HG02642 (cell line): ENCODE data around the gene SHKBP1.
"Not testable (repeated sequence)": the region's sequence is repeated elsewhere in the genome, so short reads cannot be mapped to it uniquely, and the experiment has no call there.

ENCODE experiments used
- ATAC-seq: cut with Tn5 transposase; IDR thresholded peaks from one replicate; pipeline ENCODE4 v1.9.1; 2021; ENCODE audit warnings: mild to moderate bottlenecking; ENCODE audit not compliant: unreplicated experiment, poor library complexity

Gene SHKBP1

DNA sequence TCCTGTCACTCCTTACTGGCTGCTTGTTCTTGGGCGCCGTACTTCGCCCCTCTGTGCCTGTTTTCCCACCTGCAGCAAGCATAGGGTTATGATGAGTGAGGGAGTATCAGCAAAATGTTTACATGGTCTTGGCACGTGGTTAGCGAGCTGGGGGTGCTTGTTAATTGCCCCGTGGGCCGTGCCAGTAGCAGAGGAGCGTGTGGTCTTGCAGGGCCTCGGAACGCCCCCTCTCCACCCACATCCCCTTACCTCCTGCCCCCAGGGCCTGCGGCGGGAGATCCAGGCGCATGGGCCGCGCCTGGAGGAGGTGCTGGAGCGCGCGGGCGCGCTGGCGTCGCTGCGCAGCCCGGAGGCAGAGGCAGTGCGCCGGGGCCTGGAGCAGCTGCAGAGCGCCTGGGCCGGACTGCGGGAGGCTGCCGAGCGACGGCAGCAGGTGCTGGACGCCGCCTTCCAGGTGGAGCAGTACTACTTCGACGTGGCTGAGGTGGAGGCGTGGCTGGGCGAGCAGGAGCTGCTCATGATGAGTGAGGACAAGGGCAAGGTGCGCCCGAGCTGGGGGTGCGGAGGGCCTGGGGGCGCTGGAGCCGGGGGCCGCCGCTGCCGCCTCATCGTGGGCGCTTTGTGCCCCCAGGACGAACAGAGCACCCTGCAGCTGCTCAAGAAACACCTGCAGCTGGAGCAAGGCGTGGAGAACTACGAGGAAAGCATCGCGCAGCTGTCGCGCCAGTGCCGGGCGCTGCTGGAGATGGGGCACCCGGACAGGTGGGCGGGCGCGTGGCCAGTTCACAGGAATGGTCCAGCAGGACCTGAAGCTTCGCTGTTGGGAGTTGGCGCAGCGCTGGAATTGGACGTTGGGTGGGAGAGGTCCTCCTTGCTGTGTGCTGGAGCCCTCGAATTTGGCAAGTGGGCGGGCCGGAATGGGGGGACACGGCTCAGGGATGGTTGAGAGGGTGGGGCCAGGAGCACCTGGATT, 22.5 kb upstream of the SHKBP1 start:
- no peak for ATAC-seq

DNA sequence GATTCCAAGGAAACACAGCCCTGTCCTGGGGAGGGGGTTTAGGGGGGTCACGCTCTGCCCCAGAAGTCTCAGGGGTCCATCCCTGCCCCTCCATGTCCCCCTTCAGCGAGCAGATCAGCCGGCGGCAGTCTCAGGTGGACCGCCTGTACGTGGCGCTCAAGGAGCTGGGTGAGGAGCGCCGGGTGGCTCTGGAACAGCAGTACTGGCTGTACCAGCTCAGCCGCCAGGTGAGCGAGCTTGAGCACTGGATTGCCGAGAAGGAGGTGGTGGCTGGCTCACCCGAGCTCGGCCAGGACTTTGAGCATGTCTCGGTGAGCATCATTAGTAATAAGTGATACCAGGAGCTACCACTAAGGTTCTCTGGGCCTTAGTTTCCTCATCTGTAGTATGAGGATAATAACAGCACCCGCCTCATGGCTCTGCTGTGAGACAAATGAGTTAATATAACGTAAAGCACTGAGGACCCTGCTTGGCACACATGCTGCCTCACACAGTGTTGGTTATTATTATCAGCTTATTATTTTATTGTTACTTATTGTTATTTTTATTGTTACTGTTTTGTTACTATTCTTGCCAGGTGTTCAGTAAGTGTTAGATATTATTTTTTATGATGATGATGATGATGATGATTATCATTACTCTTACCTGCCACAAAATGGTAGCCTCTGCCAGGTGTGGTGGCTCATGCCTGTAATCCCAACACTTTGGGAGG, 20.5 kb upstream of the SHKBP1 start:
- ATAC-seq: no peak

DNA sequence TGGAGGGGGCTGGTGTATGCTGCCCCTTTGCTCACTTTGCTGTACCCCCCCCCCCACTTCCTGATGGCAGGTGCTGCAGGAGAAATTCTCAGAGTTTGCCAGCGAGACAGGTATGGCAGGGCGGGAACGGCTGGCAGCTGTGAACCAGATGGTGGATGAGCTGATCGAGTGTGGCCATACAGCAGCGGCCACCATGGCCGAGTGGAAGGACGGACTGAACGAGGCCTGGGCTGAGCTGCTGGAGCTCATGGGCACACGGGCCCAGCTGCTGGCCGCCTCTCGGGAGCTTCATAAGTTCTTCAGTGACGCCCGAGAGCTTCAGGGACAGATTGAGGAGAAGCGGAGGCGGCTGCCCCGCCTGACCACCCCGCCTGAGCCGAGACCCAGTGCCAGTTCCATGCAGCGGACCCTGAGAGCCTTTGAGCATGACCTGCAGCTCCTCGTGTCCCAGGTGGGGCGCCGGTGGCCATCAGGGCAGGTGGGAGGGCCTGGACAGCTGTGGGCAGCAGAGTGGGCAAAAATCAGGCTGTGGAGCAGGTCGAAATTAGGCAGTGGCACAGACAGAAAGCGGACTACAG, 19.6 kb upstream of the SHKBP1 start:
- ATAC-seq: no peak

DNA sequence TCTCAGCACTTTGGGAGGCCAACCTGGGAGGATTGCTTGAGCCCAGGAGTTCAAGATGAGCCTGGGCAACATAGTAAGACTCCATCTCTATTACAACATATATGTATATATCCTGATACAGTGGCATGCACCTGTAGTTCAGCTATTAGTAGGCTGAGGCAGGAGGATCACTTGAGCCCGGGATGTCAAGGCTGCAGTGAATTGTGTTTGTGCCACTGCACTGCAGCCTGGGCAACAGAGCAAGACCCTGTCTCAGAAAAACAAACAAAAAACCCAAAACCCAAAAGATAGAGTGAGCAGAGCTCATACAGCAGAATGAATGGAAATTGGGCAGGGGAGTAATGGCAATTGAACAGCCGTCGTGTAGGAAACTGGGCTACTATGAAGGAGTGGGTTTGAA, 17.3 kb upstream of the SHKBP1 start:
- no peak for ATAC-seq

DNA sequence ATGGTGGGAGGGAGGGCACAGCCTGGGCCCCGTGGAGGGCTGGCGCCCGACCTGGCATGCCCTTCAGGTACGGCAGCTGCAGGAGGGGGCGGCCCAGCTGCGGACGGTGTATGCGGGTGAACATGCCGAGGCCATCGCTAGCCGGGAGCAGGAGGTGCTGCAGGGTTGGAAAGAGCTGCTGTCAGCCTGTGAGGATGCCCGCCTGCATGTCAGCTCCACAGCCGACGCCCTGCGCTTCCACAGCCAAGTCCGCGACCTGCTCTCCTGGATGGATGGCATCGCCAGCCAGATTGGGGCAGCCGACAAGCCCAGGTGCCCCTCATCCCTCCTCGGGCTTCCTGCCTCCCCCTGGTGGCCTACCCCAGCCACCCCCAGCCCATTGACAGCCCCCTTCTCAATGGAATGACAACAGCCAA, 16.6 kb upstream of the SHKBP1 start:
- ATAC-seq: no peak

DNA sequence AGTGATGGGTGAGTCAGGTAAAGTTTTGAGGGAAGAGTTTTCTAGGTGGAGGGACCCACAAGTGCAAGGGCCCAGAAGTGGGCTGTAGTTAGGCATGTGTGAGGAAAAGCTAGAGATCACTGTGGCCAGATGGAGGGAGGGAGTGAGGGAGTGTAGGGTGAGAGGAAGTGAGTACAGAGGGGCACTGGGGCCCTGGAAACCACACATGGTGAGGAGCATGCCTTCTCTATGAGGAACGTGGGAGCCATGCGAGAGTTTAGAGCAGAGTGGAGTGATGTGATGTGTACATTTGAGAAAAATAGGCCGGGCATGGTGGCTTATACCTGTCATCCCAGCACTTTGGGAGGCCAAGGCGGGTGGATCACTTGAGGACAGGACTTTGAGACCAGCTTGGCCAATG, 14.7 kb upstream of the SHKBP1 start:
- ATAC-seq: no peak

DNA sequence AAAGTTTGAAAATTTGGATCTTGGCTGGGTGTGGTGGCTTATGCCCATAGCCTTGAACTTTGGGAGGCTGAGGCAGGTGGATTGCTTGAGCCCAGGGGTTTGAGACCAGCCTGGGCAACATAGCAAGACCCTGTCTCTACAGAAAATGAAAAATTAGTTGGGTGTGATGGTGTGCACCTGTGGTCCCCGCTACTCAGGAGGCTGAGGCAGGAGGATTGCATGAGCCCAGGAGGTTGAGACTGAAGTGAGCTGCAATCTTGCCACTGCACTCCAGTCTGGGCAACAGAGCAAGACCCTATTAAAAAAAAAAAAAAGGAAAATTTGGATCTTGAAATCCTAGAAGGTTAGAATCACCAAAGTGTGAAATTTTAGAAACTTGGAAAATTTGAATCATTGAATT, 12.1 kb upstream of the SHKBP1 start:
- ATAC-seq: not testable (repeated sequence)

DNA sequence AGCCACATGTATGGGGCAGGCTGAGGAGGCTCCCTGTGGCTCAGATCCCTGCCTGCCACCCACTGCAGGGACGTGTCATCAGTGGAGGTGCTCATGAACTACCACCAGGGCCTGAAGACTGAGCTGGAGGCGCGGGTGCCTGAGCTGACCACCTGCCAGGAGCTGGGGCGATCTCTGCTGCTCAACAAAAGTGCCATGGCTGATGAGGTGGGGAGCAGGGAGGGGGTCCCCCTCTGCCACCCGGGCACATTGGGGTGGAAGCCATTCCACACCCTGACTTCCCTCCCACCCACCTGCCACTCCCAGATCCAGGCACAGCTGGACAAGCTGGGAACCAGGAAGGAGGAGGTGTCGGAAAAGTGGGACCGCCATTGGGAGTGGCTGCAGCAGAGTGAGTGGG, 11.3 kb upstream of the SHKBP1 start:
- no peak for ATAC-seq

DNA sequence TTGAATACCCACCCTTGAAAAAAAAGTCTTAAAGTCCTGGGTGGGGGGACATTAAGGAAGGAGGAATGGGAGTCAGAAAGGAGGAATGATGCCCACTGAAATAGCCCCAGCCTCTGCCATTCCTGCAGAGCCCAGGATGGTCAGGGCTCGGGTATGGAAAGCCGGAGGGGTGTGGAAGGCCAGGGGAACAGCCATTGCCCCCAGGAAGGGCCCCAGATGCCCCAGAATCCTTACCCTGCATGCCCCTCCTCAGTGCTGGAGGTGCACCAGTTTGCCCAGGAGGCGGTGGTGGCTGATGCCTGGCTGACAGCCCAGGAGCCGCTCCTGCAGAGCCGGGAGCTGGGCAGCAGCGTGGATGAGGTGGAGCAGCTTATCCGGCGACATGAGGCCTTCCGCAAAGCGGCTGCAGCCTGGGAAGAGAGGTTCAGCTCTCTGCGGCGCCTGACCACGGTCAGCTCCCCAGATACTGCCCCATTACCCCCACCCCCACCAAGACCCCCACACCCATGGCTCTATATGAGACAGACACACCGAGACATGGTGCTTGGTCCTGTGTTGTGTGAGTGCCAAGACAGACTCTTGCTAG, 10.7 kb upstream of the SHKBP1 start:
- no peak for ATAC-seq

DNA sequence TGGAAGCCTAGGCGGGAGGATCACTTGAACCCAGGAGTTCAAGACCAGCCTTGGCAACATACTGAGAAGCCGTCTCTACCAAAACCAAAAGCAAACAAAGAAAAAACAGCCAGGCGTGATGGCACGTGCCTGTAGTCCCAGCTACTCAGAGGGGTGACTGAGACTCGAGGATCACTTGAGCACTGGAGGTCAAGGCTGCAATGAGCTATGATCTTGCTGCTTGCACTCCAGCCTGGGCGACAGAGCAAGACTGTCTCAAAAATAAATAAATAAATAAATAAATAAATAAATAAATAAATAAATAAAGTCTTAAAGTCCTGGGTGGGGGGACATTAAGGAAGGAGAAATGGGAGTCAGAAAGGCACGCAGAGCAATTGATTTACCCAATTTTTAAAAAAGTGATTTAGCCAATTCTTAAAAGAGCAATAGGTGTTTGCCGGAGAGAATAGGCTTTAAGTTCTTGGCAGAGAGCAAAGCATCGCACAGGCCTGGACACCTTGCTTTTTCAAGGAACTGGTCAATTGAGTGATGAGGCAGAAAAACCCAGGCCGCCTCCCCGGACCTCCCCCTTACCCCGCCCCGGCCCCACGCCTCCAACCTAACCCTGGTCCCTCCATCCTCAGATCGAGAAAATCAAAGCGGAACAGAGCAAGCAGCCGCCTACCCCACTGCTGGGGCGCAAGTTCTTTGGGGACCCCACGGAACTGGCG, 9.5 kb upstream of the SHKBP1 start:
- ATAC-seq: no peak

DNA sequence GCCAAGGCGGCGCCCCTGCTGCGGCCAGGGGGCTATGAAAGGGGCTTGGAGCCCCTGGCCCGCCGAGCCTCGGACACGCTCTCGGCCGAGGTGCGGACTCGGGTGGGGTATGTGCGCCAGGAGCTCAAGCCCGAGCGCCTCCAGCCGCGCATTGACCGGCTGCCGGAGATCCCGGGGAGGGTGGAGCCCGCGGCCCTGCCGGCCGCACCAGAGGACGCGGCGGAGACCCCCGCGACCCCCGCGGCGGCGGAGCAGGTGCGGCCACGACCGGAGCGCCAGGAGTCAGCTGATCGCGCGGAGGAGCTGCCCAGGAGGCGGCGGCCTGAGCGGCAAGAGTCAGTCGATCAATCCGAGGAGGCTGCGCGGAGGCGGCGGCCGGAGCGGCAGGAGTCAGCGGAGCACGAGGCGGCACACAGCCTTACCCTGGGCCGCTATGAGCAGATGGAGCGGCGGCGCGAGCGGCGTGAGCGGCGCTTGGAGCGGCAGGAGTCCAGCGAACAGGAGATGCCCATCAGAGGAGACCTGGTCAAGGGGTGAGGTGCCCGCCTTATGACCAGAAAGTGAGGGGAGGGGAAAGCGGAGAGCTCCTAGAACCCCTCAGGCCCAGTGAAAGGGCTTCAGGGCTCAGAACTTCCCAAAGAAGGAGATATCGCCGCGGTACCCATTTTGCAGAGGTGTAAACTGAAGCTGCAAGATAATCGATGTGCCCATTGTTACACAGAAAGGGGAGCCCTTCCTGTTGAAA, 8.8 kb upstream of the SHKBP1 start:
- no peak for ATAC-seq

DNA sequence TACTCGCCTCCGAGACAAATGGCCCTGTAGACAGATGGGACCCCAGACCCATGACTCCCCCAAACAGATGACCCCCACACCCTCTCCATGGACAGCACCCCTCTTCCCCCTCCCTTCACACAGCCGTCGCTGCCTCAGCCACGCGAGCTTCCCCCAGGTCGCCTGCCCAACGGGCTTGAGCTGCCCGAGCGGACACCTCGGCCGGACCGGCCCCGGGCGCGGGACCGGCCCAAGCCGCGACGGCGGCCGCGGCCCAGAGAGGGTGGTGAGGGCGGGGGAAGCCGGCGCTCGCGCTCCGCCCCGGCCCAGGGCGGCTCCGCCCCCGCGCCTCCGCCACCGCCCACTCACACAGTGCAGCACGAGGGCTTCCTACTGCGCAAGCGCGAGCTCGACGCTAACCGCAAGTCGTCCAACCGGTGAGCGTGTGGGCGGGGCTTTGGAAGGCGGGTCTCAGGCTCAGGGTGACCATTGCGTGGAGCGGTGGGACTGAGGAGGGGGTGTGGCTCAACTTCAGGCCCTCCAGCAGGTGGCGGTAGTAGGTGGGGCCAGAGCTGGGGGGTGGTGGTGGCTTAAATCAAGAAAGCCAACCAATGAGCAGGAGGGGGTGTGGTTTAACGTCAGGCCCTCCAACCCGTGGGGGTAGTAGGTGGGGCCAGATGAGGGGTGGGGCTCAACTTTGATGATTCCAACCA, 6.2 kb upstream of the SHKBP1 start:
- ATAC-seq: peak; percentile 86

DNA sequence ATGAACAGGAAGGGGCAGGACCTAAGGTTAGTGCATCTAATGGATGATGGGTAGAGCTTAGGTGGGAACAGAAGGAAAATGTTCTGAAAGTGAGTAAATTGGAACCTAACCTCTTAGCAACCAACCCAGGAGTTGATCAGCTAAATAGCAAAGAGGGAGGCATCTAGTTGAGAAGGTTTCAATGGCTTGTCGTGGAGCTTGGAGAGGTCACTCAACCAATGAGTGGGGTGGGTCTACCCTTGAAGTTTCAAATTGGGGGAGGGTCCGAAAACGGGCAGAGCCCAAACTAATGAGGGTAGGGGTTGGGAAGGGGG, 5.7 kb upstream of the SHKBP1 start:
- no peak for ATAC-seq

DNA sequence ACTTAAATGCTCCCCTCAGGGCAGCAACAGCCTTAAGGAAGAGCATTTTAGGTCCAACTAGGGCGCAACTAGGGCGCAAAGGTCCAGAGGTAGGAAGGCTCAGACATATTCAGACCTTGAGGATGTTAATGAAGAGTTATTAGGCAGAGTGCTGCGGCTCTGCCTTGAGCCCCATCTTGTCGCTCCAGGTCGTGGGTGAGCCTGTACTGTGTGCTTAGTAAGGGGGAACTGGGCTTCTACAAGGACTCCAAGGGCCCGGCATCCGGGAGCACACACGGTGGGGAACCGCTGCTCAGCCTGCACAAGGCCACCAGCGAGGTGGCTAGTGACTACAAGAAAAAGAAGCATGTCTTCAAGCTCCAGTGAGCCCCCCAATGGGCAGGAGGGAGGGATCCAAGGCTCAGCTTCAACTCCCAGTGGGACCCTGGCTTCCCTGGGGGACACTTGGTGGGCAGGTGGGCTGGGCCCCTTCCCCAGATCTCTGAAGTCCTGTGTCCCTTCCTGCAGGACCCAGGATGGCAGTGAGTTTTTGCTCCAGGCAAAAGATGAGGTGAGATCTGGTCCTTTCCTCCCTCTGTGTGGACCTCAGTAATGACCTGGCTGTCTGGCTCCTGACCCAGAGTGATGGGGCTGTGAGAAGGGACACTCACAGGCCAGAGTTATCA, 4.7 kb upstream of the SHKBP1 start:
- ATAC-seq: no peak

DNA sequence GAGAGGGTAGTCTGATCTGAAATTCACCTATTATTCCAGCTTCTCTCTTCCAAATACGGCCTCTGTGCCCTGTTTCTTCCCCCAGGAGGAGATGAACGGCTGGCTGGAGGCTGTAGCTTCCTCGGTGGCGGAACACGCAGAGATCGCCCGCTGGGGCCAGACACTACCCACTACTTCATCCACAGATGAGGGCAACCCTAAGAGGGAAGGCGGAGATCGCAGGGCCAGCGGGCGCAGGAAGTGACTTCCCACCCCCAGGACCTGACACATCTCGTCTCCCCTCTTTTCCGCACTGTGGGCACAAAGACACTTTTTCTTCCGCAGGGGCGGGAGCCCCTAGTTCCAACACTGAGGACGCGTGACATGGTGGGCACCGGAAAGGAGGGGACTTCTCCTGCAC, 1.3 kb upstream of the SHKBP1 start:
- ATAC-seq: no peak

DNA sequence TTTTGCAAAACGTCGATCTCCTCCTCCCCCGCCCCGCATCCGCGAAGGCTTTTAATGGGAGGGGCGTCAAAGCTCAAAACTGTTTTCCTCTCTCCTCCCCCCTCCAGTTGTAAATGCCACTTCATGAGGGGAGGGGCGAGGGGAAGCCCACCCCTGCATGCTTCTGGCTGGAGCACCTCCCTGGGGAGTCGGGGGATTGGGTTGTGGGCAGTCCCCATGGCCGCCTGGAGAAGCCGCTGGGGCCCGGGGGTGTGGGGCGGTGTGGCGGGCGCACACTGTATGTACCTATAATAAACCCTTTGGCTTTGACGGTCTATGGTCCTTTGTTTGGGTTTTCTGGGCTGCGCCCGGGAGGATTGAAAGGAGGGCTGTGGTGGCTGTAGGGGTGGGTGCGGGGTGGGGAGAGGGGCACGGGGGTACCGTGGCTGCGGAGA, 505 bp upstream of the SHKBP1 start:
- ATAC-seq: peak; percentile 9

DNA sequence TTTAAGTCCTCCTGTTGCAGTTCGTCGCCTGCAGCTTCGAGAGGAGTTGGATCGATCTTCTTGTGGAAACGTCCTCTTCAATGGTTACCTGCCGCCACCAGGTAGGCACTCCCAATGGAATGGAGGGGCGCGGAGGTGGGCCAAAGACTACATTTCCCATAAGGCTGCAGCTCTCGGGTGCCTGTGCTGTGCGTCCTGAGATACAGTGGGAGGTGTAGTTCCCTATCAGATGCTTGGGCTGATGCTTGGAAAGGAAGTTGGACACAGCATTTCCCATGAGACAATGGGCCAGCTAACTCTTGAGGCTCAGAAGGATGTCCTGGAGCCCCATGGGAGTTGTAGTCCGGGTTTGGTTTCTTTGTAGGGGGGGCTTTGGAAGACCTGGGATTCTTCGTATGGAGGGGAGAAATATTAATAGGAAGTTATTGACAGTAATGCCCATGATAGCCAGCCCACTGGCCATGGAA, 1.8 kb downstream of the SHKBP1 start:
- no peak for ATAC-seq

DNA sequence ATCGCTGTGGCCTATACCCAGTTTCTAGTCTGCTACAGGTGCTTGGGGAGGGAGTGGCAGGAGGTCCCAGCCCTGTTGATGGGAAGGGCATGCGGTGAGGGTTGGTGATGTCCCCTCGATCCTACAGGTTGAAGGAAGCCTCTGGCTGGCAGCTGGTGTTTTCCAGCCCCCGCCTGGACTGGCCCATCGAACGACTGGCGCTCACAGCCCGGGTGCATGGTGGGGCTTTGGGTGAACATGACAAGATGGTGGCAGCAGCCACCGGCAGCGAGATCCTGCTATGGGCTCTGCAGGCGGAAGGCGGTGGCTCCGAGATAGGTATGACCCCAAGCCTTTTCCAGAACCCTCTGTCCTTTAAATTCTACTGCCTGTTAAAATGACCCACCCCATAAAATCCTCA, 3.9 kb downstream of the SHKBP1 start:
- ATAC-seq: no peak
